Measurements from ENCODE around the gene C22orf39.

GRCh38 chr22:19406281-19406811 is 41.2 kb downstream of the C22orf39 start:
- no peak for TF ChIP-seq CTCF (IDR thresholded peaks at IDR 0.05)
- TF ChIP-seq RAD21 (IDR thresholded peaks at IDR 0.05; ENCODE audit: low read length) = peak; percentile 23; the same call in 1 of the 2 replicates

All from SK-N-SH (cell line).